ENCODE measurements around the gene TBC1D9B.
"Not testable (repeated sequence)": the region's sequence is repeated elsewhere in the genome, so short reads cannot be mapped to it uniquely, and the experiment has no call there.

TBC1D9B gene

GRCh38 chr5:179837076-179838011 lies 70.4 kb downstream of the TBC1D9B start:
- no peaks in the 10 kb centered on the region for H3K27me3 ChIP-seq (ENCODE audit: control insufficient read depth, insufficient read depth, low read length)
- H3K4me3 ChIP-seq (ENCODE audit: low read length) = no peak overlapping the region
- H3K9me3 ChIP-seq (ENCODE audit: control insufficient read depth, low read length) = no peaks in the 10 kb centered on the region
- H3K4me1 ChIP-seq (ENCODE audit: control insufficient read depth, insufficient read depth, low read length) = peaks cover 16% of the 10 kb centered on the region
- H3K36me3 ChIP-seq (ENCODE audit: control insufficient read depth, insufficient read depth, low read length) = peaks cover 30% of the 10 kb centered on the region
- no peak overlapping the region for H3K9ac ChIP-seq (ENCODE audit: low read length)

- H3K4me3 ChIP-seq (ENCODE audit: low read length) = no peak overlapping the region
- H3K27me3 ChIP-seq (ENCODE audit: control insufficient read depth, insufficient read depth, low read length) = no peaks in the 10 kb centered on the region
- peaks cover 16% of the 10 kb centered on the region for H3K4me1 ChIP-seq (ENCODE audit: control insufficient read depth, insufficient read depth, low read length)
- H3K9me3 ChIP-seq (ENCODE audit: control insufficient read depth, low read length) = no peaks in the 10 kb centered on the region
- H3K9ac ChIP-seq (ENCODE audit: low read length) = no peak overlapping the region
- peaks cover 37% of the 10 kb centered on the region for H3K36me3 ChIP-seq (ENCODE audit: control insufficient read depth, insufficient read depth, low read length)
Measured at GRCh38 chr5:179836225-179837019, 71.3 kb downstream of the TBC1D9B start.

GRCh38 chr5:179834871-179835270 lies 72.8 kb downstream of the TBC1D9B start:
- not testable (repeated sequence) for H3K9ac ChIP-seq (ENCODE audit: low read length); H3K4me3 ChIP-seq (ENCODE audit: low read length)
- H3K4me1 ChIP-seq (ENCODE audit: control insufficient read depth, insufficient read depth, low read length) = peaks cover 16% of the 10 kb centered on the region

GRCh38 chr5:179834120-179834519 lies 73.6 kb downstream of the TBC1D9B start:
- Histone ChIP-seq H3K9ac (ENCODE audit: low read length) (no peak overlapping the region), H3K4me1 (ENCODE audit: control insufficient read depth, insufficient read depth, low read length) (peaks cover 16% of the 10 kb centered on the region), H3K36me3 (ENCODE audit: control insufficient read depth, insufficient read depth, low read length) (peaks cover 49% of the 10 kb centered on the region)

More at GRCh38 chr5:179834871-179835270, 72.8 kb downstream of the TBC1D9B start:
- H3K9me3 ChIP-seq (ENCODE audit: control insufficient read depth, low read length); H3K27me3 ChIP-seq (ENCODE audit: control insufficient read depth, insufficient read depth, low read length): not testable (repeated sequence)
- peaks cover 45% of the 10 kb centered on the region for H3K36me3 ChIP-seq (ENCODE audit: control insufficient read depth, insufficient read depth, low read length)

GRCh38 chr5:179833709-179834070 lies 74.0 kb downstream of the TBC1D9B start:
- H3K9ac ChIP-seq (ENCODE audit: low read length) = no peak overlapping the region
- peaks cover 16% of the 10 kb centered on the region for H3K4me1 ChIP-seq (ENCODE audit: control insufficient read depth, insufficient read depth, low read length)
- peaks cover 52% of the 10 kb centered on the region for H3K36me3 ChIP-seq (ENCODE audit: control insufficient read depth, insufficient read depth, low read length)
- H3K4me3 ChIP-seq (ENCODE audit: low read length) = no peak overlapping the region
- H3K27me3 ChIP-seq (ENCODE audit: control insufficient read depth, insufficient read depth, low read length) = no peaks in the 10 kb centered on the region
- no peaks in the 10 kb centered on the region for H3K9me3 ChIP-seq (ENCODE audit: control insufficient read depth, low read length)

More at GRCh38 chr5:179834120-179834519, 73.6 kb downstream of the TBC1D9B start:
- no peaks in the 10 kb centered on the region for H3K9me3 ChIP-seq (ENCODE audit: control insufficient read depth, low read length)
- no peak overlapping the region for H3K4me3 ChIP-seq (ENCODE audit: low read length)
- H3K27me3 ChIP-seq (ENCODE audit: control insufficient read depth, insufficient read depth, low read length) = no peaks in the 10 kb centered on the region

GRCh38 chr5:179833056-179833708 lies 74.5 kb downstream of the TBC1D9B start:
- peaks cover 53% of the 10 kb centered on the region for H3K36me3 ChIP-seq (ENCODE audit: control insufficient read depth, insufficient read depth, low read length)
- H3K4me3 ChIP-seq (ENCODE audit: low read length) = no peak overlapping the region
- H3K27me3 ChIP-seq (ENCODE audit: control insufficient read depth, insufficient read depth, low read length) = no peaks in the 10 kb centered on the region
- no peaks in the 10 kb centered on the region for H3K9me3 ChIP-seq (ENCODE audit: control insufficient read depth, low read length)
- H3K4me1 ChIP-seq (ENCODE audit: control insufficient read depth, insufficient read depth, low read length) = peaks cover 16% of the 10 kb centered on the region
- no peak overlapping the region for H3K9ac ChIP-seq (ENCODE audit: low read length)

- Histone ChIP-seq H3K4me3 (ENCODE audit: low read length) (no peak overlapping the region), H3K4me1 (ENCODE audit: control insufficient read depth, insufficient read depth, low read length) (peaks cover 13% of the 10 kb centered on the region), H3K27me3 (ENCODE audit: control insufficient read depth, insufficient read depth, low read length) (no peaks in the 10 kb centered on the region), H3K9me3 (ENCODE audit: control insufficient read depth, low read length) (no peaks in the 10 kb centered on the region), H3K9ac (ENCODE audit: low read length) (no peak overlapping the region), H3K36me3 (ENCODE audit: control insufficient read depth, insufficient read depth, low read length) (peaks cover 43% of the 10 kb centered on the region)
Measured at GRCh38 chr5:179832039-179832745, 75.5 kb downstream of the TBC1D9B start.

GRCh38 chr5:179830818-179831468 lies 76.8 kb downstream of the TBC1D9B start:
- Histone ChIP-seq H3K9ac (ENCODE audit: low read length) (no peak overlapping the region), H3K4me3 (ENCODE audit: low read length) (no peak overlapping the region), H3K9me3 (ENCODE audit: control insufficient read depth, low read length) (no peaks in the 10 kb centered on the region), H3K27me3 (ENCODE audit: control insufficient read depth, insufficient read depth, low read length) (no peaks in the 10 kb centered on the region), H3K36me3 (ENCODE audit: control insufficient read depth, insufficient read depth, low read length) (peaks cover 39% of the 10 kb centered on the region), H3K4me1 (ENCODE audit: control insufficient read depth, insufficient read depth, low read length) (peaks cover under 1% of the 10 kb centered on the region)

GRCh38 chr5:179829732-179830435 lies 77.8 kb downstream of the TBC1D9B start:
- Histone ChIP-seq H3K36me3 (ENCODE audit: control insufficient read depth, insufficient read depth, low read length) (peaks cover 45% of the 10 kb centered on the region), H3K9ac (ENCODE audit: low read length) (no peak overlapping the region), H3K4me3 (ENCODE audit: low read length) (no peak overlapping the region), H3K4me1 (ENCODE audit: control insufficient read depth, insufficient read depth, low read length) (peaks cover 7% of the 10 kb centered on the region), H3K9me3 (ENCODE audit: control insufficient read depth, low read length) (no peaks in the 10 kb centered on the region), H3K27me3 (ENCODE audit: control insufficient read depth, insufficient read depth, low read length) (no peaks in the 10 kb centered on the region)

GRCh38 chr5:179828756-179829421 lies 78.8 kb downstream of the TBC1D9B start:
- no peak overlapping the region for H3K4me3 ChIP-seq (ENCODE audit: low read length)

More at GRCh38 chr5:179828756-179829421, 78.8 kb downstream of the TBC1D9B start:
- Histone ChIP-seq H3K36me3 (ENCODE audit: control insufficient read depth, insufficient read depth, low read length) (peaks cover 44% of the 10 kb centered on the region), H3K4me1 (ENCODE audit: control insufficient read depth, insufficient read depth, low read length) (peaks cover 17% of the 10 kb centered on the region), H3K27me3 (ENCODE audit: control insufficient read depth, insufficient read depth, low read length) (no peaks in the 10 kb centered on the region), H3K9me3 (ENCODE audit: control insufficient read depth, low read length) (no peaks in the 10 kb centered on the region), H3K9ac (ENCODE audit: low read length) (peak overlapping the region; percentile 14)
